Astrocyte of the hippocampus (primary cell): ENCODE measurements around the gene P4HTM.
A peak's percentile ranks its signal among the peaks of the same experiment; 100 is the strongest.
"Not testable (repeated sequence)": the region's sequence is repeated elsewhere in the genome, so short reads cannot be mapped to it uniquely, and the experiment has no call there.

Source experiments
- DNase-seq: peaks from one replicate; pipeline ENCODE4 v3.0.0; 2011; ENCODE audit warnings: low read depth, low spot score

P4HTM gene

GRCh38 chr3:49007771-49008528 lies 17.9 kb downstream of the P4HTM start:
- DNase-seq = peak; percentile 94

- not testable (repeated sequence) for DNase-seq
These were observed 18.6 kb downstream of the P4HTM start for GRCh38 chr3:49008627-49009026.

GRCh38 chr3:49009396-49009795 lies 19.4 kb downstream of the P4HTM start:
- DNase-seq = no peak

- no peak for DNase-seq
These were observed 22.5 kb downstream of the P4HTM start for GRCh38 chr3:49012441-49013017.

GRCh38 chr3:49013113-49013737 lies 23.2 kb downstream of the P4HTM start:
- no peak for DNase-seq

- peak; percentile 57 for DNase-seq
These were observed 24.0 kb downstream of the P4HTM start for GRCh38 chr3:49013738-49014660.

- no peak for DNase-seq
These were observed 25.0 kb downstream of the P4HTM start for GRCh38 chr3:49015072-49015471.

- no peak for DNase-seq
These were observed 25.7 kb downstream of the P4HTM start for GRCh38 chr3:49015765-49016164.

- no peak for DNase-seq
These were observed 26.6 kb downstream of the P4HTM start for GRCh38 chr3:49016414-49017228.

- no peak for DNase-seq
These were observed 27.4 kb downstream of the P4HTM start for GRCh38 chr3:49017229-49017970.

GRCh38 chr3:49017971-49018706 lies 28.1 kb downstream of the P4HTM start, which contains the start of gene DALRD3:
DALRD3 (minus strand) TSS chr3:49018580; CDS start chr3:49018564, 16 bp downstream.
- DNase-seq = peak; percentile 80

- DNase-seq = no peak
These were observed 28.6 kb downstream of the P4HTM start for GRCh38 chr3:49018707-49019006.

- DNase-seq = no peak
These were observed 29.9 kb downstream of the P4HTM start for GRCh38 chr3:49019941-49020329.

- DNase-seq = peak; percentile 41
These were observed 30.5 kb downstream of the P4HTM start for GRCh38 chr3:49020330-49021212.

- peak; percentile 99 for DNase-seq
These were observed 31.3 kb downstream of the P4HTM start for GRCh38 chr3:49021213-49021812.

GRCh38 chr3:49021813-49022687 lies 32.0 kb downstream of the P4HTM start, which contains the start of gene NDUFAF3:
NDUFAF3 (plus strand) TSS chr3:49022121; CDS start chr3:49022145, 24 bp downstream.
- peak; percentile 98 for DNase-seq

- no peak for DNase-seq
These were observed 32.7 kb downstream of the P4HTM start for GRCh38 chr3:49022688-49023171.
